HG03139 (cell line): ENCODE results near the gene TLE4.

Experiments used
- ATAC-seq: cut with Tn5 transposase; IDR thresholded peaks from one replicate; pipeline ENCODE4 v1.9.1; 2021; ENCODE audit not compliant: unreplicated experiment

The TLE4 gene

DNA sequence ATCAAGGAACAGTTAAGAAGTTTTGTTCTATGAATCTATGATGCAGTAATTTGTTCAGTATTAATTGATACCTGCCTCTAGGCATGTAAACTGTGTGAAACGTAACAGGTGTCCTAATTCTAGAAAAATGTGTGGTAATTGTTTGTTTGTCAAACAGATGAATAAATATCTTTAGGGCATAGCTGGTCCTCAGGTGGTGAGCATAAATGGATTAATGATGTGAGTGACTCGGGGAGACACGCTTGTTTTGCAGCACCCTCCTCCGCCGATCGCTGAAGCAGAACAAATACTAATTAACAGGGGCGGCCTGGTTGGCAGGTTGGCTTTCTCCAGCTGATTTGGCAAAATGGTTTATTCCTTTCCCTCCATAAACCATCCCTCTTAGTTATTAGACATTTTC lies 88.8 kb downstream of the TLE4 start:
- ATAC-seq: no peak

DNA sequence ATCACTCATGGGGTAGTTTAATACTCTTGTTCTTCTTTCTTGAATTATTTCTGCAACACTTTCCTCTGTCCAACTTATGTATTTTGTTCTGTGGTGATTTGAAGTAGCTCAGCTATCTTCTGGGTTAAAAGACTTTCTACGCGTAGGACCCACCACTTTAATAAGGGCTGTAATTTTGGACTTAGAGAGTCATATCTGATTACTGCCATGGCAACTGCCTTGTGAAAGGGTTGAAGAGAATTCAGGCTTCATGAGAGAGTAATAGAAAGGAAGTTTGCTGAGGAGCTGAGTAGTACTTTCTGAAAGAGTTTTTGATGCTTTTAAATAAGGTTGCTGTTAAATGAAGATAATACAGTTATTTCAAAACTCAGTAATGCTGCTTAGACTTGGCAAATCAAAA lies 89.5 kb downstream of the TLE4 start:
- no peak for ATAC-seq

DNA sequence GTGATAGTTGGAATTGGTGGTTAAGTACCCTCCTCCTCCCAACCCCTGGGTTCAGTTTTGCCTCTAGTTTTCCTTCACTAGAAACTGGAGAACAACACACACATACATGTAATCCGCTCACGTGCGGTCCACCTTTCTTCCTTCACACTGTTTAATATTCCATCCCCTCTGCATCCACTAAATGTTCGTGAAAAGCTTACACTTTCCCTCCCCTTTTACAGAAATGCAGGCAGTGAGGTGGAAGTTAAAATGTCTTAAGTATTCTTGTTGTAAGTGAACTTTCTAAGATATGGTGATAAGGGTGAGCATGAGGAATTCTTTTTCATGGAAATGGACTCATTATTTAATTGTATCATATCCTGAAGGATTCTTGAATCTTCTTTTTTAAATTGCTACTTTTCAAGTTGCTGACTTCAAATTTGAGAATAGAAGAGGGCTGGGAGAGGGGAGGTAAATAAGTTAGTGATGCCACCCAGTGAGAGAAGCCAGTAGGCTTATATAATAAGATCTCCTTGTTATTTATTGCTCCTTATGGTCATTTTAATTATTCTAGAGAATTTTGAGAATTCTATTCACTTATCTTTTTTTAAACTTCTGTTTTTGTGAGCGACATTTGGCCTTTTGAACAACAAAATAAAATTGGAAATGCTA lies 90.2 kb downstream of the TLE4 start:
- ATAC-seq: no peak

DNA sequence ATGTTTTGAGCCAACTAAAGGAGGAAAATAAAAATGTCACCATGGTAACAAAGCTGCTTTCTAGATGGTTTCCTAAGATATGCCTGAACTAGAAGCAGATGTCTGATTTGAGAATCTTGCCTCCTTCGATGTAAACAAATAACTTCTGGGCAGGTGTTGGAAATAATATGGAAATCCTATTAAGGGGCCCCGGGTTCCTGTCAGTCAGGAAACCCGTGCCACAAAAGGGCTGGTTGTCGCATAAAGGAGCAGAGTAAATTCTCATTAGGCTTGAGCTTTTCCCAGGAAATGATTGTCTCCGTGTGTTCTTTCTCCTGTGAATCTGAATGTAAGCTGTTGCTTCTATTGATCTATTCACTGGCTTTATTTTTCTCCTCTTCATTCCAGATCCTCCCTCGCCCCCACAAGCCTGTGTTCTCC lies 90.8 kb downstream of the TLE4 start:
- no peak for ATAC-seq

DNA sequence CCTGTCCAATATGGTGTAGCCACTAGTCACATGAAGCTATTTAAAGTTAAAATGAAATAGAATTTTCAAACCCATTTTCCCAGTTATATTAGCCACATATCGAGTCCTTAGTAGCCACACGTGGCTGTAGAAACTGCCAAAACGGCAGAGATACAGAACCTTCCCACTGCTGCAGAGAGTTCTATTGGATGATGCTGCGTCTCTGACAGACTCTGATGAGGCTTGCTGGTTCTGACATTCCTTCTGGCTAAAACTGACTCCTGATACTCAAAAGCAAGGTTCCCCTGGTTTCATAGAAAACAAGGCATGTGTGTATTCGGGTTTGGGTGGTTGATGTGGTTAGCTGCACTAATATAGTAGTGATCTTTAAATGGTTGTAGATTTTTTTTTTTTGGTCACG lies 91.5 kb downstream of the TLE4 start:
- ATAC-seq: no peak

DNA sequence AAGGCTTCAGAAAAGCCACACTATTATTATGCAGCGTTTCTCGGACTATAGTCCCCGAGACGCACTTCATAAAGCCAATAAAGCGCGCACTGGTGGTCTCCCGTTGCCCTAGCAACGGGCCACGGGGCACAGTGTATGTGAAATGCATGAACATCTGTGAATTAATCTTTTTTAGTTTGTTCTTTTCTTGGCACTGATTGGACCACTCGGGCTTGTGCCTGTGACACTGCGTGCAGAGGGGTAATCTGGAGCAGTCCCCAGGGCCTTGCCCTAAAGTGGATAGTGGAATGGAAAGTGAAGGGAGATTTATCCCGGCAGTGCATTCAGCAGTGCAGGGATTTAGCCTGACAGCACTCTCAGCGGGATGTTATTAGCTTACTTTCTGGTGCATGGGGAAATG lies 92.1 kb downstream of the TLE4 start:
- ATAC-seq: no peak

DNA sequence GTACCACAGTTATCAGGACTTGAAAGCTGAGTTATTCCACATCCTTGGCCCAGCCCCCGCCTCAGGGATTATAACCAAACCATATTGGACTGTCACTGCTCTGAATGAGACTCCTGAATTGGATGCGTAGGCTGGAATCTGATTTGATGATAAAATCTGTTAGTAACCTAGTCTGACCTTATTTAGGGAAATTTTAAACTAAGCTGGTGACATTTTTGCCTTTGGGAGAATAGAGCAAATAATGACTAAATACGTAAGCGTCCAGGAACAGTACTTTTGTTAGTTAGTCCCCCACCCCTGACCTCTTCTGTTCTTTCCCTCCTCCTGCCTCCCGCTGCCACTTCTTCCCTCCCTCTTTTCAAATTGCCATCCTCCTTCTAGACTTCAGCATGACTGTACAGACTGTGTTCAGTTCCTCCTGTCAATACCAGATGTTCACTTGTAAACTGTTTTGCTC lies 92.6 kb downstream of the TLE4 start:
- no peak for ATAC-seq

DNA sequence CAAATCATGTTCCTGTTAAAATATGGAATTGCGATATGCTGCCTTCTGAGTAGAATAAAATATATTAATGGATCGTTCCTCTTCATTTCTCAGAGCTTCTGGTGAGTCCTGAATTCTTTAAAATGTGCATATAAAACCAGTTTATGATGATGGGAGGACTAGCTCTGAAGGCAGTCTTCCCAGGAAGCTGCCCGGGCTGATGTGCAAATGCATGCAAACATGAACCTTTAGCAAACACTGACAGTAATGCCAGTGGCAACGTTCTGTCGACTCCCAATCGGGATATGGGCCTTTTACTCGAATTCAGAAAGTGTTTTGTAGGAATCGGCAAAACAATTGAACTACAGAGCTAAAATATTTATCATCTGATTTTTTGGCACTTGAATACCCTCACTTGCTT lies 93.6 kb downstream of the TLE4 start:
- no peak for ATAC-seq

DNA sequence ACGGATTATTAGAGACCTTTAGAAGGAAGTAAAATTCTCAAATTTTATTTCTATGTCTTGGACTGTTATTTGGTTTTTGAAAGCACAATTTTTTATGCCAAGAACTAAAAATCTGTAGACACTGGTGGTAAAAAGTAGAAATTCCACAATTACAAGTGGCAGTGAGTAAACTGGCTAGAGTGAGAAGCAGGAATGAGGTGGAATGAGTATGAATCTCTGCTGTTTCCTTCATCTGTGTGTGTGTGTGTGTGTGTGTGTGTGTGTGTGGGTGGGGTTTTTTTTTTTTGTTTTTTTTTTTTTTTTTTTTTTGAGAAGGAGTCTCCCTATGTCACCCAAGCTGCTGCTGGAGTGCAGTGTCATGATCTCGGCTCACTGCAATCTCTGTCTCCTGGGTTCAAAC lies 94.2 kb downstream of the TLE4 start:
- ATAC-seq: no peak

DNA sequence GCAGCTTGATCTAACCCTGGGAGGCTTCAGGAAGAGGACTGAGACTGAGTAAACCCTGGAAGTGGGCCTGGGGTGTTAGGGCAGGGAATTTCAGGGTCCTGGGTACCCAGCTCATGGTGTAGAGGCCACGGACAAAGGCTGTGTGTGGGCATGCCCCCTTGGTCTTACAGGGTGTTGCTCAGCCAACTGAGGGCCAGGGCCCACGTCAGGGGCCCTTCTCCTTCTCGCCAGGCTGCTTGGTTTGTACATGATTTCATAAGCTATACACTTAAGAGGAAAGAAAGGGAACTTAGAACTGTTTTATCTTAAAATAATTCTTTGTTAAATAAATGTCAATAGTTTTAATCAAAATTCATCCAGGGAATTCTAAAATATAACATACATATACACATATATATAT lies 95.4 kb downstream of the TLE4 start:
- ATAC-seq: no peak

DNA sequence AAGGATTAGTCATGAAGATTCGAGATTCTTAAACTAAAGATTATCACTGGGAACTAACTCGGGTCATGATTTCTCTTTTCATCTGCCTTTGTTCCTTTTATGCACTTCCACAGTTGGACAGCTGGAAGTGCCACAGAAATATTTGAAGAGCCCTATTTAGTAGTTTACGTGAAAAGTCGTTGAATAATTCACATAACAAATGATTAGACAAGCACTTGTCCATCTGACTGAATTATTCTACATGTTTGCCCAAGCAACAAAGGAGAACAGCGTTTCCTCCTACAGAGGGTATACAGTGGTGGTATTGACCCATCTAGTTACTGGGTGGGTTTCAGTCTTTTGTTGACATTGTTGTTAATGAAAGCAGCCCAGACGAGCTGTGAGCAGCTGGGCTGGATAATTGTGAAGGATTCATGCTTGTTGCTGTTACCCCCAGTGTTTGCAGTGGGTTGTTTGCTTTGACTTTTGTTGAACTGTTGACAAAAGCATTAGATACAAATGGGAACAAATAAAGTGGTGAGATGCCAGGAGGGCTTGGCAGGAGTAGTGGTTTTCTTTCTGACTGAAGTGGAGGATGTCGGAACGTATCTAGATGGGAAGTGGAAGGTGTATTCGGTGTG lies 96.2 kb downstream of the TLE4 start:
- ATAC-seq: no peak

DNA sequence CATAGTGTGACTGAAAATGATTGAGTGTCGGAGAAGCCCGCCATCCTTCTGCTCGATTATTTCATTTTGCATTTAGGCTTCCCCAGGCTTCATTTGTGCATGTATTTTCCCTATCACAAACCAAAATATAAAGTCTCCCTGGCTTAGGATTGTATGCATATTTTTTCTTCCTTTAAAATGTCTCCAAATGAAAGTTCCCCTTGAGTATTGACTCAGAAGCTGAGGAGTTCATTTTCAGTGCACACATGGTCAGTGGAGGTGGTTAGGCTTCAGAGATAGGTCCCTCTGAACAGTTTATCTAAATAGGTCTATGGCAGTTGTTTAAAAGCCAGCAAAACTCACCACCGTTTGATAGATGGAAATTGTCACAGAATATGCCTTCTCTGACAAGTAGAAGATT lies 97.2 kb downstream of the TLE4 start:
- ATAC-seq: no peak

DNA sequence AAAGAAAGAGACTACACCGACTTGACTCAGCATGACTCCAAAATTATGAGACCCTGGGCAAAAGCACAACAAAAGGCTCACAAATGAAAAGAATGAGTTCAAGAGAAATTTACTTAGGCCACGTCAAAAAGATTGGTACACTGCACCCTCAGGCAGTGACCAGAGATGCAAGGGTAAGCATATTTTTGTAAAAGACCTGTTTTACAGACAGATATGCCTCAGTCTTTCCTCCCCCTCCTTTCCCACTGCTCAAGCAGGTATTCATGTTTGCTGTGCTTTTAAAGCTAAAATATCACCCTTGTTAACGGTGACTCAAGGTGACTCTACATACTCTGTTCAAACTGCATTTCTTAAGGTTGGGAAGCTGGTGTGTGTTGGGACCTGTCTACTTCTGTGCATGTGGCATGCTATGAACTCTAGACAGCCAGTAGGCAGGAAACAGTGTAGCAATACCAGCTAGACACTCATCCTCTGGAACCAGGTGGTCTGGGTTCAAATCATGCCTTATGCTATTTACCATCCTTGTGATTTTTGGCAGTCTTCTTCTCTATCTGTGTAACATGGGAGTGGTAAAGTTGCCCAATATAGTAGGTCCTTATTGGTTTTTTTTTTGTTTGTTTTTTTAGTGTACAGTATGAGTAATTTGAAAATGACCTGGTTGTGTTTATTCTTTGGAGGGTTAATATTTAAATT lies 98.7 kb downstream of the TLE4 start:
- no peak for ATAC-seq

DNA sequence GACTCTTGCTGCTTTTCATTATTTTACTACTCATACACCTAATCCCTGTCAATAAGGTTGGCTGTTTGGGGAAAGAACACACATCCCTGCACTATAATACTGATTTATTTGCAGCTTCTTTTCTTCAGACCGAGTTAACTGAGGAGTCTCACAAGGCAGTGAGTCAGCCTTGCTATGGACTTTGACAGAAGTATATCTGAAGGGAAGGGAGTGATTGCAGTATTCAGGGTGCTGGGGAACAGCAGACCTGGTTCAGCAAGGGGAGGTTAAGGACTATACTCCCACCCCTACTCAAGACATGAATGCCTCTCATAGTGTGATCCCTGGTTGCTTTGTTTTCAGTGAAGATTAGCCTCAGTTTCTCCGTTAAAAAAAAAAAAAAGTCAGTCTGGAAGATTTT lies 99.8 kb downstream of the TLE4 start:
- ATAC-seq: no peak

DNA sequence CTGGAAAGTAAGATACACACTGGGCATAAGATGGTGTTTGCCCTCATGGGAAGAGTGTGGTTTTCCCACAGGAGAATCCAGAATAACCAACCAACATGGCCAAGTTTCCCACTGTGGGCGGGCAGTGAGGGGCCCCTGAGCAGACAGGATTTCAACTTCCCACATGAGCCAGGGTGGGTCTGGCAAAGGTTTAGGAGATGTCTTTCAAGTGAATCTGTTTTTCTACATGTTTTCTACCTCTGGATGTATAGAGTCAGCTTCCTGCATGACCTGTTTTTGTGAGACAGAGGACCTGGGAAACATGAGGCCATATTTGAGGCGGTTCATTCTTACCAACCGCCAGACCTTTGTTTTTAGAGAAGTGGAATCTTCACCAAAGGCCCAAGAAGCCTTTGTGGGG lies 100.5 kb downstream of the TLE4 start:
- no peak for ATAC-seq

DNA sequence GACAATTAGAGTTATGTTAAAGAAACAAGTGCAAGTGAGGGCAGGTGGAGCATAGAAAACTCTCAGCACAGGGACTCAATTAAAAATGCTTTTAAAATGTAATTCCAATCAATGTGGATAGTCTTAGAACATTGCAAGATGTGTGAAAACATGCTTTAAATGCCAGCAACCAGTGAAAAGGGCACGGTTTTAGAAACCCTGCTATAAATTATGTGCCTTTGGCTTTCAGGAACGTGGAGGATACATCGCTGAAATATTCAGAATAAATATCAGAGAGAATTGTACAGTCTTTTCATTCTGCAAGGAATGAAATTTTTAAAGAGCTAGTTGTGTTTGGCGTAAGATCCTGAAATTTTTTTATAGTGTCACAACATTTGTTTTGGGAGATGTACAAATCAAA lies 101.1 kb downstream of the TLE4 start:
- ATAC-seq: no peak

DNA sequence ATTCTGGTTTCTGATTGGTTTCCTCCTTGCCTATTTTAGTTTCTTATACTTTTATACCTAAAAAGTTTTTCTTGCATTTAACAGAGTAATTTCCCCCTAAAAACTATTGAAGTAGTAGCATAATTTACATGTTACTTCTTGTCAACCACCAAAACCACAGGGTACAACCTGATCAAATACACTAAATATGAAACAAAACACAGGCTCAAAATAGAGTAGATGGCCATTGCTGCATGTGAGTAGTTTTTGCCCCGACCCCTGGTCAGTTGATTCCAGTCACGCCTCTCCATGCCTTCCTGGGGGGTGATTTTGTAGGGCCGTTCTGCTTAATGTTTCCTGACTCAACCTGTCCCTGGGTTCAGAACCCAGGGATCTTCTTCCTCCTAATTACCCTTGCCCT lies 101.8 kb downstream of the TLE4 start:
- ATAC-seq: peak; percentile 67

DNA sequence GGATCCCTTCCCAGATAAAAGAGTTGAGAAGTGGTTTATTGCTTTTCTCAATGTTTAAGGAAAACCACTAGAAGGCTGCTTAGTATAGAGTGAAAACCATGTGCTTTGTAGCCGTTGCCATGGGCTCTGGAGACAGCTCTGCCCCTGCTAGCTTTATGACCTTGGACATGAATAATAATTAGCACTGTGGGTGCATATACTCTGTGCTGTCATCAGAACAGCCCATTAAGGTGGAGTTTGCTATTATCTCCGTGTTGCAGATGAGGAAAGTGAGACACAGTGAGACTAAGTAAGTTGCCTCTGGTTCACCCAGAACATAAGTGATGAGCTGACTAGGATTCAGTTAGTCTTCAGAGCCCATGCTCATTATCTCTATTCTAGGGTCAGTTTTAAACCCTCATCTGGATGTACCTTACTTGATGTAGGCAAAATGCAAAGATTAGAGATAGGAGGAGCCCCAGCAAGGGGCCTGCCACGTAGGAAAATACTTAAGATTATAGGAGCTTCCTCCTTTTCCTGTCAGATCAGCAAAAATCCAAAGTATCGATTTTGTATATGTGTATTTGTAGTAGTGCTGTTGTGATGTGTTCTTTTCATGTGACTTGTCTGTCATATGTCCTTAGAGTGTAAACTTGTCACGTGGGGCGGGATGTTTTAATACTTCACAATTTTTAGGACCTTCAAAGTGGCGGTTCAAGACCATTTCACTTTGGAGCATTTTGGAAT lies 102.5 kb downstream of the TLE4 start:
- no peak for ATAC-seq

DNA sequence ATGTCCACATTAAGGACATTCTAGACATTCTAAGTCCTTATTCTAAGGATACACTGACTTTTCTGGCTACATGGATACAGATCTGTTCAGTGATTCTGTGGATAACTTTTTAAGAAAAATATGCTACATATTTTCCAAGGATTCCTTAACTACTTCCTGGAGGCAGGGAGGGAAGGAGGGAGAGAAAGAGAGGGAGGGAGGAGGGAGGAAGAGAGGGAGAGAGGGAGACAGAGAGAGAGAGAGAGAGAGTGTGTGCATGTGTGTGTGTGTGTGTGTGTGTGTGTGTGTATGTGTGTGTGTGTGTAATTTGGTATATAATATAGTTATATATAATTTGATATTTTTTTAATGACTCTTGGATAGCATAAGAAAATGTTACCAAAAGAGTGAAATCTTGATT lies 109.8 kb downstream of the TLE4 start:
- no peak for ATAC-seq

DNA sequence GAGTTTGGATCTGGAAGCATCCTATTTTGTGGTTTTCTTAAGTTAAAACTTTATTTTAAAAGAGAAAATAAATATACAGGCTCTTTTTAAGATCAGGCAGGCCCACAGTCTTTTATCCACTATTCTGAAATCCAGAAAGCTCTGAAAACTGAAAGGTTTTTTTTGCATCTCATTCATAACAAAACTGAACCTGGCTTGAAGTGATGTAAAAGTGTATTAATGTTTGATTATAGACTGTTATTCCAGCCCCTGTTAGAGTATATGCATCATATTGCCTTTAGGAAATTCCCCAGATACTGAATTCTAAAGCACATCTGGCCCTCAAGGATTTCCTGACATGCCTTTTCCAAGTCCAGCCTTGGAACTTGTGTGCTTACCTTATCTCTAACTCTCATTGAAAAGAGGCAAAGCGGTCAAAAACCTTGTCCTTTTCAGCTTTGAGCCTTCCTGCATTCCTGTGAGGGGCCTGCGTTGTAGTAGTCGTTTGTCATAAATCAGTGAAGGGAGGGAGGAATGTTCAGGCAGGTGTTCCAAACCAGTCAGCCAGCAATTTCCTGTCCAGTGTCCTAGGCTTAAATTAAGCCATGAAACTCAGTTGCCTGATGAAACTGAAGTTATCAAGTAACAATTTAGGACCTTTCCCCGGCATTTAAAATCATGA lies 110.4 kb downstream of the TLE4 start:
- no peak for ATAC-seq

DNA sequence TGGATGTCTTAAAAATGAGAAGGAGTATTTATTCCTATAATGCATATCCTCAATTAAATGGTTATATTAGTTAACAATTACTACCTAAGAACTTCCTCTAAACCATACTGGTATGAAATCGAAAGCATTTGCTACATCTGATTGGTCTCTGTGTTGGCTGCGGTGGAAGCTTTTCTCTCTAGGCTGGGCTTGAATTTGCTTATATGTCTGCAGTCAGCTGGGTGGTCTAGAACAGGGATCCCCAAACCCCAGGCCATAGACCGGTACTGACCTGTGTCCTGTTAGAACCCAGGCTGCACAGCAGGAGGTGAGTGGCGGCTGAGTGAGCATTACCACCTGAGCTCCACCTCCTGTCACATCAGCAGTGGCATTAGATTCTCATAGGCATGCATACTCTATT lies 112.3 kb downstream of the TLE4 start:
- no peak for ATAC-seq
